NCI-H146 (cell line): ENCODE data around the gene STAG1.
"Not testable (repeated sequence)": the region's sequence is repeated elsewhere in the genome, so short reads cannot be mapped to it uniquely, and the experiment has no call there.

Experiments
- DNase-seq: peaks from one replicate; lab custom pipeline; 2025; lab: John Stamatoyannopoulos, UW

The STAG1 gene

DNA sequence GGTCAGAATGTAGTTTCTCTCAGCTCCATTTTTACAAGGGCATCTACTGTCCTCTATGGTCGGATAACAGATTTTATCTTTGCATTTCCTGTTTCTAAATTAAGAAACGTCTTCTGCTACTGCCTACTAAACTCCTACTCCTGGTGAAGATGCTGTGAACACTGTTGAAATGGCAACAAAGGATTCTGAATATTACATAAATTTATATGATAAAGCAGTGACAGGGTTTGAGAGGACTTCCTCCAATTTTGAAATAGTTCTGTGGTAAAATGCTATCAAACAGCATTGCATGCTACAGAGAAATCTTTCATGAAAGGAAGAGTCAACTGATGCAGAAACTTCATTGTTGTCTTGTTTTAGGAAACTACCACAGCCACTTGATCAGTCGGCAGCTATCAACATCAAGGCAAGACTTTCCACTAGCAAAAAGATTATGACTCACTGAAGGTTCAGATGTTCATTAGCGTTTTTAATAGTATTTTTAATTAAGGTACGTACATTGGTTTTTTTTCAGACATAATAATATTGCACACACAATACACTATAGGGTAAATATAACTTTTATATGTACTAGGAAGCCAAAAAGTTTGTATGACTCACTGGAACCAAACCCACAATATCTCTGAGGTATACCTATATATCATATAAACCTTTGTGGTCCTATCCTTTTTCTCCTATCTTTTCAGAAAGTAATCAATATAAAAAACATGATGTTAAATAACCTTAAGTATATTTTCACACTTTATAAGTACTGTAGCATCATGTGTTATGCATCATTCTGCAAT, 156.1 kb downstream of the STAG1 start:
- DNase-seq: no peak

- DNase-seq: no peak
Observed at GRCh38 chr3:136586580-136586979, 165.6 kb downstream of the STAG1 start.

DNA sequence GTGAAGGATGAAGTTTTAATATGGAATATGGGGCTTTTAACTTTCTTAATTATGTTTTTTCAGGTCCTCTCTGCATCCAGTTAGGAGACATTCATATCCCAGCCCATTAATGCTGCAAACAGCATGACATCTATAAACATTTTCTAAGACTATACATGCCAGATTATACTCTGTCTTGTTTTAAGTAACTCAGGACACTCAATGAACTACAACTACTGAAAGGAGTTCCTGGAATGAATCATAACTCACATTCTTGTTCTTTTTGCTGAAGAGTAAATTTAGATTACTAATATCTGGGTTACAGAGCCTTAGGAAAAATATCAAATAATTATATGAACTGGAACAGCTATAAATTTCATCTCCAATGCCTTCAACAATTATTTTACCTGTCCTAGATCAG, 167.4 kb downstream of the STAG1 start:
- DNase-seq: no peak

- DNase-seq: no peak
Observed at GRCh38 chr3:136583823-136584222, 168.4 kb downstream of the STAG1 start.

DNA sequence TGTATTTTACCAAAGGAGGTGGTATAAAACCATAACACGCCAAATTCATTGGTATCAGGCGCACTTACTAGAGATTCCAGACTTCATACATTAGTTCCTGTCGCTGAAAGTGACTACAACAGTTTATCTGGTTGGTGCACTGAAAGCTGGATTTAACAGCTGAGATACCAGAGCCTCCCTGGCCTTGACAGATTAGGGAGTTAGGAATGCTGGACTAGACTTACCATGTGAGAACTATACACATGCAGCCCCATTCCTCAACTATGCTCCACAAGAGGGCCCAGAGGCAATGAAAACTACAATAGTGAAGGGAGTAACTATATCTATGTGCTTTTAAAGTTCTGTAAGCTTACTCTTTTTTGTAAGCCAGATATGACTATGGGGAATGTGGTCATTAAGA, 174.4 kb downstream of the STAG1 start:
- no peak for DNase-seq

- no peak for DNase-seq
Observed at GRCh38 chr3:136576279-136577009, 175.7 kb downstream of the STAG1 start.

DNA sequence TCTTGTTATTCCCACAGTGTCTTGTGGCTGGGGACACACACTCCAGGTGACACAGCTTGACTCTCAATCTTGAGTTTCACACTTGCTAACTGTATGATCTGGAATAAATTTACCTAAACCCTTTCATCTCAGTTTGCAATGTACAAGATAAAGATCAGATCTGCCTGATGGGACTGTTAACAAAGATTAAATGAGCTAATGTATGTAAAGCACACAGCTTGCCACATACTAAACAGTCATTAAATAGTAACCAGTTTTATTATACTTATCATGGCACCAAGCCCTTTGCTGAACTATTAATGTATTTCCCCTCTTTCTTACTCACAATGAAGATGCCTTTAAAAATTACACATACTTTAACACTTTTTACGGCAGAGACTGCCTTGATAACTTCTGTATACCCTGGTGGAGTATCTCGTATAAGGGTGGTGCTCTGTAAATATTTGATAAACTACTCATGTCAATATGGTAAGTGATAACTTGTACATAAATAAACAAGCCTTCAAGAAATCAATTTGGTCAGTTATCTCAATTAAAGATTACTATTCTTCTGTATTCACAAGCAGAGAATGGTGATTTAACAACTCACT, 184.5 kb downstream of the STAG1 start:
- DNase-seq: peak; percentile 13

DNA sequence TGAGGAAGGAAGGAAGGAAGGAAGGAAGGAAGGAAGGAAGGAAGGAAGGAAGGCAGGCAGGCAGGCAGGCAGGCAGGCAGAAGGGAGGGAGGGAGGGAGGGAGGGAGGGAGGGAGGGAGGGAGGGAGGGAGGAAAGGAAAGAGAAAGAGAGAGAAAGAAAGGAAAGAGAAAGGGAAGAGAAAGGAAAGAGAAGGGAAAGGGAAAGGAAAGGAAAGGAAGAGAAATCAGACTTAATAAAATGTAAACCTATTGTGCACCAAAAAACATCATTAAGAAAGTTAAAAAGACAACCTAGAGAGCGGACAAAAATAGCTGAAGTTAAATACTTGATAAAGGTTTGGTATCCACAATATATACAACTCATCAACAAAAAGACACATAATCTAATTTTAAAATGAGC, 187.2 kb downstream of the STAG1 start:
- DNase-seq: not testable (repeated sequence)

GRCh38 chr3:136562026-136562425, 190.2 kb downstream of the STAG1 start:
- no peak for DNase-seq

- no peak for DNase-seq
Observed at GRCh38 chr3:136559896-136560295, 192.3 kb downstream of the STAG1 start.

DNA sequence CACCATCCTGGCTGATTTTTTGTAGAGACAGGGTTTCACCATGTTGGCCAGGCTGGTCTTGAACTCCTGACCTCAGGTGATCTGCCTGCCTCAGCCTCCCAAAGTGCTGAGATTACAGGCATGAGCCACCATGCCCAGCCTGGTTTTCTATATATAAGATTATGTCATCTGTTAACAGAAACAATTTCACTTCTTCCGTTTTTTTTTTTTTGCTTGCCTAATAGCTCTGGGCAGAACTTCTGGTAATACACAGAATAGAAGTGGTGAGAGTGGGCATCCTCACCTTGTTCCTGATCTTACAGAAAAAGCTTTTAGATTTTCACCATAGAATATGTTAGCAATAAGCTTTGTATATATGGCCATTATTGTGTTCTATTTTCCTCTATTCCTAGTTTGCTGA, 202.7 kb downstream of the STAG1 start:
- DNase-seq: not testable (repeated sequence)

DNA sequence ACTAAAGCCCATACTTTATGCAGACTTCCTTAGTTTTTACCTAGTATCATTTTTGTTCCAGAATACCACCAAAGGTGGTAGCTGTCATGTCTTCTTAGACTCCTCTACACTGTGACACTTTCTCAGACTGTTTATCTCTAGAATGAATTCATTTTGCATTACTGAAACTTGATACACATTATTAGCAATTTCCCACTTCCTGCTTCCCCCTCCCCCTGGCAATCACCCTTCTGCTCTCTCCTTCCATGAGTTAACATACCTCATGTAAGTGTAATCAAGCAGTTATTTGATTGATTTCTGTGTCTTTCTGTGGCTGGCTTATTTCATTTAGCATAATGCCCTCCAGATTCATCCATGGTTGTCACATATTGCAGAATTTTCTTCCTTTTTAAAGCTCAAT, 204.9 kb downstream of the STAG1 start:
- DNase-seq: peak; percentile 37

DNA sequence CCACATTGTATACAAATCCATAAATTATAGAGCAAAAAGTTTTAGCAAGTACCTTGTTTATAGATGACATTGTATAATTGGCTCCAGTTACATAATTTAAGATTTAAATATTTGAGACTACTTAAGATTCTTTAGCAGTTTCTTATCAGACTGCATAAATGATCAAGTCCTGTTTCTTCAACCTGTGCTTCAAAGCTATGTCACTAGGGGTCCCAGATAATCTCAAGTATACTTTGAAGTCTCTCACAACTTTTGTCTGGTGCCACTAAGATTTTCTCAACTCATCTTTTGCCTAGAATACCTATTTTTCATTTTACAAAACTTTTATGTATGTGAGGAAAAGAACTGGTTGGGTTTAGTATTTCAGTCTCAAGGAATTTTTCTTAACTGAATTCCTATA, 205.5 kb downstream of the STAG1 start:
- DNase-seq: no peak

DNA sequence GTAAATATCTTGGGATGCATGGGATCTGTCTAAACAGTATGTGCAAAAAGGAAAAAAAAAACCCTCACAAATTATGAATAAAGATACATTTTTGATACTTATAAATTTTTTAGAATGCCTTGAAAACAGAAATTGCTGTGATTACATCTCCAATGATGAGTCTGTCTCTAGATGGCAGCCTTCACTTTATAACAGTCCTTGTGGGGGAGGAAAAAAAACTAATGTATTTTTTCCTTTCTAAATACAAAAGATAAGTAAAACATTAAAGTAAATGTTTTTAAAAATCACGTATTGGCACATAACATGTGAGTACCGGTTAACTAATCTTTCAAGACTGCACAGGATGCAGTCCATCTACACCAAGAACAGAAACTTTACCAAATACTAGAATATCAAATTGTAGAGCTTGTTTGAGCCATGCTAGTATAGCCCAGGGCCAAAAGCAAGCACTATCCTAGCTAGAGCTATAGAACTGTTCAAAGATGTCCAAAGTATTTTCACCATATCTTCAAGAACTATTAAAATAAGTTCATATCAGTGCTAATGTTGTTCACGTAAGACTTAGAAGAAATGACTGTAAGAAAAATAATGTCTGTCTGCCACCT, 206.4 kb downstream of the STAG1 start:
- no peak for DNase-seq

DNA sequence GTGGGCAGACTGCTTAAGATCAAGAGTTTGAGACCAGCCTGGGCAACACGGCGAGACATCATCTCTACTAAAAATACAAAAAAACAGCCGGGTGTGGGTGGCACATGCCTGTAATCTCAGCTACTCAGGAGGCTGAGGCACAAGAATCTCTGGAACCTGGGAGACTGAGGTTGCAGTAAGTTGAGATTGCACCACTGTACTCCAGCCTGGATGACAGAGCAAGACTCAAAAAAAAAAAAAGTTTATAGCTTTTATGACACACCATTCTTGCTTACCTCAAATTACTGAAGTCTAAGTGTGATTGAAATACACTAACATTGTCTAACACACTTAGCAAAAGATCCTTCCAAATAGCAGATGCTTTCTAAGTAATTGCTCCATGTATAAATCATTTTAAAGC, 207.6 kb downstream of the STAG1 start:
- no peak for DNase-seq

DNA sequence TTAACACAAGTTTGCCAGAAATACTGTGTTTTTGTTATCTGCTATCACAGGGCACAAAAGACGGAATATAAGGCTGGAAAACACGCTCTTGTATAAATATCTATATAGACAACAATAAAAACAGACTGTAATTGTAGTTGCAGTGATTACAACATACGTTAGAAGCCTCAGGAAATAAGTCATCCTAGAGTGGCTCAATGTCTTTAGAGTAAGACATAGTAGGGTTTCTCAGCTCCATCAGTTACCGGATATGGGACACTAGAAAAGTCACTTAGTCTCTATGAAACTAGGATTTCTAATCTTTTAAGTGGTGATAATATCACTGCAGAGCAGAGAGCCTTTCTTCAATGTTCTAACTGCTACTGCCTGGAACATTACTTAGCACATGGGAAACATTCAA, 208.8 kb downstream of the STAG1 start:
- no peak for DNase-seq

- no peak for DNase-seq
Observed at GRCh38 chr3:136535906-136536305, 216.3 kb downstream of the STAG1 start.

- DNase-seq: no peak
Observed at GRCh38 chr3:136532766-136533165, 219.4 kb downstream of the STAG1 start.

GRCh38 chr3:136518102-136518501, 234.1 kb downstream of the STAG1 start:
- DNase-seq: no peak

- no peak for DNase-seq
Observed at GRCh38 chr3:136516656-136517055, 235.5 kb downstream of the STAG1 start.

- DNase-seq: no peak
Observed at GRCh38 chr3:136516095-136516494, 236.1 kb downstream of the STAG1 start.

DNA sequence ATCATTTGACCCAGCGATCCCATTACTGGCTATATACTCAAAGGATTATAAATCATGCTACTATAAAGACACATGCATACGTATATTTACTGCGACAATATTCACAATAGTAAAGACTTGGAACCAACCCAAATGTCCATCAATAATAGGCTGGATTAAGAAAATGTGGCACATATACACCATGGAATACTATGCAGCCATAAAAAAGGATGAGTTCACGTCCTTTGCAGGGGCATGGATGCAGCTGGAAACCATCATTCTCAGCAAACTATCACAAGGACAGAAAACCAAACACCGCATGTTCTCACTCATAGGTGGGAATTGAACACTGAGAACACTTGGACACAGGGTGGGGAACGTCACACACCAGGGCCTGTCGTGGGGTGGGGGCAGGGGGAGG, 237.6 kb downstream of the STAG1 start:
- DNase-seq: not testable (repeated sequence)

- no peak for DNase-seq
Observed at GRCh38 chr3:136513367-136513766, 238.8 kb downstream of the STAG1 start.
